H1 (cell line): Measurements from ENCODE around the gene PPP3CB. TPM values are rescaled to one million over a fixed set of nuclear protein-coding genes. Genes with fewer than 3 reads are reported as not detected.

Experiments
- CTCF ChIA-PET: fragments of 300-600 bp; sonication (Branson Sonifier 250); formaldehyde crosslinking; loops from one replicate; lab custom pipeline; 2021; ENCODE audit not compliant: partially characterized antibody; lab: Charles Lee
- POLR2A ChIA-PET: fragments of 300-600 bp; sonication (Branson Sonifier 250); formaldehyde crosslinking; loops from one replicate; lab custom pipeline; 2021; ENCODE audit warnings: inconsistent platforms; ENCODE audit not compliant: partially characterized antibody; lab: Charles Lee
- DNase-seq, 2 experiments: peaks; one replicate each; pipeline versions ENCODE4 v3.0.0 to v3.0.0-alpha.2; 2010 to 2022; ENCODE audit warnings: low spot score in 2 of 2, low read depth in 1 of 2, mixed read lengths in 1 of 2
- FAIRE-seq: peaks from 2 replicates; lab custom pipeline; 2011; peaks lifted over from hg19 to GRCh38; lab: Jason Lieb, UNC
- H2AFZ ChIP-seq: 2 replicates; pipeline ENCODE4 v1.8.1; 2012; ENCODE audit warnings: low read length, inconsistent platforms
- H2AK5ac ChIP-seq: 2 replicates; pipeline ENCODE4 v1.6.1; 2013; ENCODE audit warnings: low read depth, low read length
- H2BK120ac ChIP-seq: replicated peaks from 2 replicates; pipeline ENCODE3; 2013; ENCODE audit warnings: low read depth, low read length, inconsistent platforms
- H2BK12ac ChIP-seq: 2 replicates; pipeline ENCODE4 v1.6.1; 2013; ENCODE audit warnings: low read depth, low read length
- H2BK15ac ChIP-seq: 2 replicates; pipeline ENCODE4 v1.6.1; 2013; ENCODE audit warnings: low read length
- H2BK20ac ChIP-seq: 2 replicates; pipeline ENCODE4 v1.6.1; 2013; ENCODE audit warnings: low read length
- H2BK5ac ChIP-seq: 2 replicates; pipeline ENCODE4 v1.6.1; 2013; ENCODE audit warnings: low read depth, low read length
- H3K14ac ChIP-seq: 2 replicates; pipeline ENCODE4 v1.6.1; 2013; ENCODE audit warnings: inconsistent platforms; ENCODE audit not compliant: insufficient read length
- H3K18ac ChIP-seq: 2 replicates; pipeline ENCODE4 v1.6.1; 2013; ENCODE audit warnings: low read length; ENCODE audit errors: extremely low read depth
- H3K23ac ChIP-seq: 2 replicates; pipeline ENCODE4 v1.6.1; 2013; ENCODE audit warnings: inconsistent platforms; ENCODE audit not compliant: insufficient read length
- H3K23me2 ChIP-seq: 2 replicates; pipeline ENCODE4 v1.6.1; 2013; ENCODE audit warnings: low read depth, low read length
- H3K27ac ChIP-seq: 2 replicates; pipeline ENCODE4 v1.6.1; 2011; ENCODE audit warnings: low read depth, low read length, inconsistent platforms
- H3K27me3 ChIP-seq, 4 experiments: replicated peaks in 1 of 4; 1 replicate in 1 of 4; 2 replicates in 3 of 4; pipeline versions ENCODE4 v1.6.1 to v1.8.1; 2011 to 2013; ENCODE audit warnings: low read length in 3 of 4, mild to moderate bottlenecking in 3 of 4, inconsistent platforms in 2 of 4, mixed read lengths in 2 of 4, moderate library complexity in 1 of 4; ENCODE audit not compliant: control insufficient read depth in 3 of 4, insufficient read depth in 3 of 4; ENCODE audit errors: extremely low read depth in 1 of 4
- H3K36me3 ChIP-seq, 4 experiments: 2 replicates each; pipeline versions ENCODE4 v1.6.1 to v1.8.1; 2011 to 2013; ENCODE audit warnings: mild to moderate bottlenecking in 4 of 4, low read length in 3 of 4, moderate library complexity in 2 of 4, control low read depth in 1 of 4, inconsistent platforms in 1 of 4; ENCODE audit not compliant: insufficient read depth in 4 of 4, control insufficient read depth in 2 of 4
- H3K4ac ChIP-seq: replicated peaks from 2 replicates; pipeline ENCODE3; 2013; ENCODE audit warnings: low read length, low read depth, mixed read lengths, inconsistent platforms; ENCODE audit not compliant: insufficient read length
- H3K4me1 ChIP-seq, 4 experiments: replicated peaks in 1 of 4; 1 replicate in 1 of 4; 2 replicates in 3 of 4; pipeline versions ENCODE4 v1.6.1 to v1.8.1; 2011 to 2013; ENCODE audit warnings: low read length in 3 of 4, inconsistent platforms in 2 of 4, mixed read lengths in 1 of 4; ENCODE audit not compliant: insufficient read depth in 4 of 4, control insufficient read depth in 3 of 4
- H3K4me2 ChIP-seq, 2 experiments: 2 replicates each; pipeline versions ENCODE4 v1.6.1 to v1.8.1; 2011 to 2013; ENCODE audit warnings: low read depth in 2 of 2, low read length in 2 of 2, control low read depth in 1 of 2, inconsistent platforms in 1 of 2, mild to moderate bottlenecking in 1 of 2; ENCODE audit not compliant: insufficient read depth in 1 of 2
- H3K4me3 ChIP-seq, 4 experiments: fragments of 200-600, 300-600 bp in 1 of 4; sonication (generic), shearing (Covaris generic), sonication (Bioruptor Twin) in 1 of 4; 2 replicates each; pipeline versions ENCODE4 v1.5.1 to v1.8.1; 2011 to 2016; ENCODE audit warnings: low read length in 4 of 4, low read depth in 3 of 4, control low read depth in 2 of 4, inconsistent platforms in 2 of 4, mild to moderate bottlenecking in 2 of 4, mixed read lengths in 1 of 4, moderate library complexity in 1 of 4; ENCODE audit not compliant: insufficient read depth in 2 of 4; ENCODE audit errors: extremely low read depth in 1 of 4
- H3K56ac ChIP-seq: replicated peaks from 2 replicates; pipeline ENCODE3; 2013; ENCODE audit warnings: low read depth, mild to moderate bottlenecking, mixed read lengths, low read length, inconsistent platforms; ENCODE audit not compliant: insufficient read length
- H3K79me1 ChIP-seq: 2 replicates; pipeline ENCODE4 v1.6.1; 2013; ENCODE audit warnings: low read depth, low read length, control low read depth
- H3K79me2 ChIP-seq, 2 experiments: 2 replicates each; pipeline versions ENCODE4 v1.6.1 to v1.8.1; 2012 to 2013; ENCODE audit warnings: low read length in 2 of 2, mild to moderate bottlenecking in 2 of 2, inconsistent platforms in 1 of 2; ENCODE audit not compliant: insufficient read depth in 2 of 2, control insufficient read depth in 1 of 2
- H3K9ac ChIP-seq, 4 experiments: replicated peaks in 1 of 4; 1 replicate in 1 of 4; 2 replicates in 3 of 4; pipeline versions ENCODE4 v1.6.1 to v1.8.1; 2011 to 2013; ENCODE audit warnings: low read depth in 3 of 4, low read length in 3 of 4, control low read depth in 2 of 4, mild to moderate bottlenecking in 2 of 4, moderate library complexity in 2 of 4, inconsistent platforms in 1 of 4; ENCODE audit errors: extremely low read depth in 1 of 4
- H3K9me3 ChIP-seq, 2 experiments: 2 replicates each; pipeline versions ENCODE4 v1.6.1 to v1.8.1; 2012 to 2013; ENCODE audit warnings: mild to moderate bottlenecking in 2 of 2, moderate library complexity in 2 of 2, control low read depth in 1 of 2, inconsistent platforms in 1 of 2, low read depth in 1 of 2, low read length in 1 of 2, mixed read lengths in 1 of 2; ENCODE audit not compliant: insufficient read depth in 2 of 2
- H4K20me1 ChIP-seq, 2 experiments: replicated peaks in 1 of 2; 2 replicates each; pipeline versions ENCODE3 to v1.8.1; 2011 to 2013; ENCODE audit warnings: inconsistent platforms in 2 of 2, low read length in 2 of 2, mild to moderate bottlenecking in 1 of 2; ENCODE audit not compliant: insufficient read depth in 2 of 2, control insufficient read depth in 1 of 2
- H4K5ac ChIP-seq: 2 replicates; pipeline ENCODE4 v1.6.1; 2013; ENCODE audit warnings: low read length, low read depth, mixed read lengths, inconsistent platforms; ENCODE audit not compliant: insufficient read length
- H4K8ac ChIP-seq: 2 replicates; pipeline ENCODE4 v1.8.0; 2013; ENCODE audit warnings: mild to moderate bottlenecking, moderate library complexity, low read length, inconsistent platforms; ENCODE audit not compliant: insufficient read depth; ENCODE audit errors: extremely low read depth
- H4K91ac ChIP-seq: replicated peaks from 2 replicates; pipeline ENCODE3; 2013; ENCODE audit warnings: low read length, mixed read lengths, inconsistent platforms; ENCODE audit not compliant: insufficient read length
- ASH2L ChIP-seq: fragments of 200-600, 300-600 bp; sonication (generic); IDR thresholded peaks from one replicate; pipeline ENCODE4 v1.7.1; 2017; ENCODE audit warnings: low read length
- CHD1 ChIP-seq: IDR thresholded peaks from 2 replicates; pipeline ENCODE4 v1.6.1; 2012; ENCODE audit warnings: low read depth, low read length, improper control_type of control experiment
- EGR1 ChIP-seq: IDR thresholded peaks from 2 replicates; pipeline ENCODE4 v1.6.1; 2011; ENCODE audit warnings: low read depth, low read length, borderline replicate concordance
- GTF2F1 ChIP-seq: IDR thresholded peaks from 2 replicates; pipeline ENCODE4 v1.6.1; 2012; ENCODE audit warnings: low read depth, low read length, improper control_type of control experiment, borderline replicate concordance
- HDAC6 ChIP-seq: IDR thresholded peaks from one replicate; pipeline ENCODE4 v1.7.1; 2012; ENCODE audit warnings: low read depth, mild to moderate bottlenecking, inconsistent platforms, low read length, moderate library complexity
- NANOG ChIP-seq: IDR thresholded peaks from 2 replicates; pipeline ENCODE4 v1.6.1; 2011; ENCODE audit warnings: low read length, low read depth, mild to moderate bottlenecking, inconsistent platforms; ENCODE audit not compliant: insufficient read depth, poor library complexity, severe bottlenecking
- RAD21 ChIP-seq, 2 experiments: IDR thresholded peaks in 1 of 2; conservative IDR thresholded peaks in 1 of 2; 2 replicates each; pipeline ENCODE4 v1.6.1; 2011; ENCODE audit warnings: low read depth in 2 of 2, low read length in 2 of 2, improper control_type of control experiment in 1 of 2, inconsistent platforms in 1 of 2, mild to moderate bottlenecking in 1 of 2, moderate library complexity in 1 of 2
- SIN3A ChIP-seq, 2 experiments: IDR thresholded peaks in 1 of 2; conservative IDR thresholded peaks in 1 of 2; 2 replicates each; pipeline ENCODE4 v1.6.1; 2011 to 2012; ENCODE audit warnings: low read length in 2 of 2, improper control_type of control experiment in 1 of 2, low read depth in 1 of 2, mild to moderate bottlenecking in 1 of 2
- SP4 ChIP-seq: IDR thresholded peaks from 2 replicates; pipeline ENCODE4 v1.6.1; 2012; ENCODE audit warnings: low read length, inconsistent platforms
- TAF7 ChIP-seq: optimal IDR thresholded peaks from 2 replicates; pipeline ENCODE3; 2011; ENCODE audit warnings: low read depth, mild to moderate bottlenecking, inconsistent platforms, low read length, moderate library complexity, borderline replicate concordance
- TCF12 ChIP-seq: IDR thresholded peaks from 2 replicates; pipeline ENCODE4 v1.6.1; 2011; ENCODE audit warnings: low read depth, mild to moderate bottlenecking, low read length
- WGBS, 2 experiments: shearing (Covaris generic) in 1 of 2; methylation state at CpG; one replicate each; pipeline versions ENCODE4 v1.1.6 to v1.1.7; 2013 to 2015; ENCODE audit warnings: low lambda C conversion rate in 2 of 2, mixed read lengths in 2 of 2, inconsistent platforms in 1 of 2, low coverage in 1 of 2, missing lambda C conversion rate in 1 of 2; ENCODE audit not compliant: insufficient replicate concordance in 2 of 2, insufficient coverage in 1 of 2, insufficient read length in 1 of 2; ENCODE audit errors: extremely low coverage in 1 of 2, missing lambda C conversion rate in 1 of 2; 5-methylcytosine and 5-hydroxymethylcytosine counted together
- polyA plus RNA-seq, 7 experiments: library from polyadenylated mRNA; depleted of rRNA in 3 of 7; stranded (reverse) in 5 of 7; unstranded in 2 of 7; fragments of >200 nt in 5 of 7; fragments of 200-250 nt in 2 of 7; gene quantifications; 1 replicate in 5 of 7; 2 replicates in 1 of 7; 4 replicates in 1 of 7; pipeline versions ENCODE4 v1.2.1 to v1.2.3, GENCODE V29; 2011 to 2013; ENCODE audit warnings: missing spikeins in 2 of 7, mixed read lengths in 2 of 7
- total RNA-seq: library from RNA; stranded (reverse); fragmentation: NEBNext Ultra II Directional; extraction: Animal tissue kit (Norgen Biotek cat#: 25700); gene quantifications from 2 replicates; pipeline ENCODE4 v1.2.1, GENCODE V29; 2021
- TF ChIP-seq, protein P1 (sequence below): IDR thresholded peaks from 2 replicates; pipeline ENCODE4 v1.6.1; 2011; ENCODE audit warnings: low read length, improper control_type of control experiment

Gene PPP3CB
- total and polyA plus RNA-seq, 2 of the 8 experiments (the other 6 are each of a cell fraction or from before 2014, with no cell fraction given): 10.5 to 36.3 TPM

DNA sequence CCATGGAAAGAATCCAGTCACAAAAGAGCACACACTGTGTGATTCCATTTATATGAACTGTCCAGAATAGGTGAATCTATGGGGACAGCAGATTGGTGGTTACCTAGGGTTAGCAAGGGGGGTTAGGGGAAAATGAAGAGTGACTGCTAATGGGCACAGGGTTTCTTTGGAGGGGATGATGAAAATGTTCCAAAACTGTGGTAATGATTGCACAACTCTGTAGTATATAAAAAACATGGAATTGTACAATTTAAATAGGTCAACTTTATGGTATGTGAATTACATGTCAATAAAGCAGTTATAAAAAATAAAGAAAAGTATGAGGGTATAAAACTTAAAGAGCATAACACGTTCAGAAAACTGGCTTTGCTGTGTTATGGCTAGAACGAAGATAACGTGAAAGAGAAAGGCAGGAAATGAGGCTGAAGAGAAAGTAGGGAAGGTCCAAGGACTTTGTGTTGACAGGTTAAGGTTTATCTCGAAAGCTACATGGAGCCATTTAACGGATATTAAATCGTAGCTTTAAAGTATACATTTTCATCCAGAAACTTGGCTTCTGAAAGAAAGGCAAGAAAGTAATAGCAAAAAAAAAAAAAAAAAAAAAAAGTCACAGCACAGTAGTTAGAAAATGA lies 36.0 kb downstream of the PPP3CB start:
- Histone ChIP-seq H3K9ac (no peak overlapping the region), H4K5ac (no peak overlapping the region), H3K14ac (no peak overlapping the region), H3K23me2 (no peaks in the 10 kb centered on the region), H3K23ac (no peak overlapping the region), H2BK120ac (no peak overlapping the region), H3K4me2 (no peak overlapping the region), H2BK12ac (no peak overlapping the region), H2BK20ac (no peak overlapping the region), H2BK15ac (no peak overlapping the region), H4K8ac (no peak overlapping the region), H3K4ac (no peak overlapping the region), H3K4me1 (no peaks in the 10 kb centered on the region), H4K20me1 (no peaks in the 10 kb centered on the region), H2BK5ac (no peak overlapping the region), H2AK5ac (no peak overlapping the region), H3K9me3 (no peaks in the 10 kb centered on the region), H3K79me2 (no peaks in the 10 kb centered on the region), H3K56ac (no peak overlapping the region), H3K79me1 (no peaks in the 10 kb centered on the region), H2AFZ (no peak overlapping the region), H3K27me3 (no peaks in the 10 kb centered on the region), H4K91ac (no peak overlapping the region), H3K27ac (no peak overlapping the region), H3K4me3 (no peak overlapping the region), H3K36me3 (no peaks in the 10 kb centered on the region; a peak in 1 of 8 replicates), H3K18ac (no peak overlapping the region)
- POLR2A ChIA-PET: interaction anchor here (1.2 kb wide), 1 partner anchor 18 kb away, joined by 4 read pairs; no protein-coding TSS in a partner anchor
- CTCF ChIA-PET: no interaction called here
- DNase-seq (no peak), FAIRE-seq (no peak)
- WGBS, 2 experiments: 93% methylated on average over 6 of the region's 6 CpGs; no CpG with 5 or more reads in 1 of the 2 experiments
- TF ChIP-seq RAD21 (IDR thresholded peaks at IDR 0.05 in 1 of 2, conservative IDR thresholded peaks at IDR 0.05 in 1 of 2; ENCODE audit: low read depth in 2 of 2, low read length in 2 of 2): no peak
- TF ChIP-seq TCF12: no peak
- no peak for TF ChIP-seq GTF2F1
- TF ChIP-seq NANOG: no peak
- no peak for TF ChIP-seq EGR1
- no peak for TF ChIP-seq HDAC6
- TF ChIP-seq SIN3A (conservative IDR thresholded peaks at IDR 0.05 in 1 of 2, IDR thresholded peaks at IDR 0.05 in 1 of 2; ENCODE audit: low read depth in 1 of 2, low read length in 2 of 2): no peak
- TF ChIP-seq CHD1: no peak
- no peak for TF ChIP-seq SP4
- TF ChIP-seq TAF7: no peak
- TF ChIP-seq, protein P1, sequence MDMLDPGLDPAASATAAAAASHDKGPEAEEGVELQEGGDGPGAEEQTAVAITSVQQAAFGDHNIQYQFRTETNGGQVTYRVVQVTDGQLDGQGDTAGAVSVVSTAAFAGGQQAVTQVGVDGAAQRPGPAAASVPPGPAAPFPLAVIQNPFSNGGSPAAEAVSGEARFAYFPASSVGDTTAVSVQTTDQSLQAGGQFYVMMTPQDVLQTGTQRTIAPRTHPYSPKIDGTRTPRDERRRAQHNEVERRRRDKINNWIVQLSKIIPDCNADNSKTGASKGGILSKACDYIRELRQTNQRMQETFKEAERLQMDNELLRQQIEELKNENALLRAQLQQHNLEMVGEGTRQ: no peak
- TF ChIP-seq ASH2L: no peak
